ENCODE data around the gene CCP110. TPM values are rescaled to one million over a fixed set of nuclear protein-coding genes. Genes with fewer than 3 reads are reported as not detected.

The CCP110 gene
- total and polyA plus RNA-seq, 2 of the 13 experiments (the other 11 are each of a cell fraction or from before 2014, with no cell fraction given), result 10.0 to 11.1 TPM

DNA sequence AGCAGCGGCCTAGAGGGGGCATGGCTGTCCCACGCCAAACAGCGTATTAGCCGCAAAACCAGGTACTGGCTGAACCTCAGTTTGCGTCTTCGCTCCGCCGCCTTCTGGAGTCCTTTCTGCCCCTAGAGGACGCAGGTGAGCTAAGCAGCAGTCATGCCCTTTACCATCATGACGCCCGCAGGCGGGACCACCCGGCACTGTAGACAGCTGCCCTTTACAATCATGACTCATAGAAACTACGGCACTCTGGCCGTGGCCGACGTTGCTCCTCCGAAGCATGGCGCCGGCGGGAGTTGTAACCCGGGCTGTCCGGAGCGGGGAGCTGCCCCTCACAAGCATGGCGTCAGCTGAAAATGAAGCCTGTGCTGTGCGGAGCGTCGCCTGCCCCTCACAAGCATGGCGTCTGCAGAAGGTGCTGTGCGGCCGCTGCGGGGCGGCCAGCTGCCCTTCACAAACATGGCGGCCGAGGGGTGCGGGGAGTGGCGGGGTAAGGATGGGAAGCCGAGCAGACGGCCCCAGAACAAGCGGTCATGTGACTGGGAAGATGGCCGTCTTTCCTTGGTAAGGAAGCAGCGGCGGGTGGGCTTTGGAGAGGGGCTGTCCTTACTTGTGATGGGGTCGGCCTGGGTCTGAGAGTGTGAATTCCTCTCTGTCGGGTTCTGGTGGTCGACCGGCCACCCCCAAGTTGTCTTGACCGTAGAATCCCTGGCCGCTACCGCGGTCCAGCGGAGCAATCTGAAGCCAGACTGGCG is 31.6 kb downstream of the CCP110 start, which contains the start of gene VPS35L (continued):
- TF ChIP-seq U2AF1 (optimal IDR thresholded peaks at IDR 0.05; ENCODE audit: low read depth, low read length), result peak; percentile 97
- TF ChIP-seq ZNF598 (CRISPR knock-in tag; IDR thresholded peaks at IDR 0.05; ENCODE audit: borderline replicate concordance), result peak; percentile 88; the same call in 1 of the 2 replicates
- TF ChIP-seq SCMH1 (CRISPR knock-in tag; IDR thresholded peaks at IDR 0.05; ENCODE audit: borderline replicate concordance), result no peak
- TF ChIP-seq NFKB2 (CRISPR knock-in tag; IDR thresholded peaks at IDR 0.05; ENCODE audit: borderline replicate concordance), result peak; percentile 90; the same call in 1 of the 2 replicates
- no peak for TF ChIP-seq JDP2 (CRISPR knock-in tag; IDR thresholded peaks at IDR 0.05; ENCODE audit: borderline replicate concordance)
- peak; percentile 49; the same call in 1 of the 2 replicates for TF ChIP-seq ZNF713 (CRISPR knock-in tag; IDR thresholded peaks at IDR 0.05)
- TF ChIP-seq TMF1 (CRISPR knock-in tag; IDR thresholded peaks at IDR 0.05; ENCODE audit: low read depth), result peak; percentile 41; the same call in 1 of the 2 replicates
- no peak for TF ChIP-seq ZNF329 (CRISPR knock-in tag; IDR thresholded peaks at IDR 0.05; ENCODE audit: low read depth)
- TF ChIP-seq, protein P1, sequence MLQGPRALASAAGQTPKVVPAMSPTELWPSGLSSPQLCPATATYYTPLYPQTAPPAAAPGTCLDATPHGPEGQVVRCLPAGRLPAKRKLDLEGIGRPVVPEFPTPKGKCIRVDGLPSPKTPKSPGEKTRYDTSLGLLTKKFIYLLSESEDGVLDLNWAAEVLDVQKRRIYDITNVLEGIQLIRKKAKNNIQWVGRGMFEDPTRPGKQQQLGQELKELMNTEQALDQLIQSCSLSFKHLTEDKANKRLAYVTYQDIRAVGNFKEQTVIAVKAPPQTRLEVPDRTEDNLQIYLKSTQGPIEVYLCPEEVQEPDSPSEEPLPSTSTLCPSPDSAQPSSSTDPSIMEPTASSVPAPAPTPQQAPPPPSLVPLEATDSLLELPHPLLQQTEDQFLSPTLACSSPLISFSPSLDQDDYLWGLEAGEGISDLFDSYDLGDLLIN (CRISPR knock-in tag; IDR thresholded peaks at IDR 0.05; ENCODE audit: borderline replicate concordance), result no peak
- no peak for TF ChIP-seq PHB2 (IDR thresholded peaks at IDR 0.05; ENCODE audit: partially characterized antibody)
- peak; percentile 94 for TF ChIP-seq BORCS8-MEF2B (CRISPR knock-in tag; IDR thresholded peaks at IDR 0.05)
- peak; percentile 76 for TF ChIP-seq ZNF343 (CRISPR knock-in tag; IDR thresholded peaks at IDR 0.05)
- TF ChIP-seq FOXK2 (IDR thresholded peaks at IDR 0.05), result no peak
- TF ChIP-seq, protein P2, sequence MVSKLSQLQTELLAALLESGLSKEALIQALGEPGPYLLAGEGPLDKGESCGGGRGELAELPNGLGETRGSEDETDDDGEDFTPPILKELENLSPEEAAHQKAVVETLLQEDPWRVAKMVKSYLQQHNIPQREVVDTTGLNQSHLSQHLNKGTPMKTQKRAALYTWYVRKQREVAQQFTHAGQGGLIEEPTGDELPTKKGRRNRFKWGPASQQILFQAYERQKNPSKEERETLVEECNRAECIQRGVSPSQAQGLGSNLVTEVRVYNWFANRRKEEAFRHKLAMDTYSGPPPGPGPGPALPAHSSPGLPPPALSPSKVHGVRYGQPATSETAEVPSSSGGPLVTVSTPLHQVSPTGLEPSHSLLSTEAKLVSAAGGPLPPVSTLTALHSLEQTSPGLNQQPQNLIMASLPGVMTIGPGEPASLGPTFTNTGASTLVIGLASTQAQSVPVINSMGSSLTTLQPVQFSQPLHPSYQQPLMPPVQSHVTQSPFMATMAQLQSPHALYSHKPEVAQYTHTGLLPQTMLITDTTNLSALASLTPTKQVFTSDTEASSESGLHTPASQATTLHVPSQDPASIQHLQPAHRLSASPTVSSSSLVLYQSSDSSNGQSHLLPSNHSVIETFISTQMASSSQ (IDR thresholded peaks at IDR 0.05; ENCODE audit: low read depth), result no peak
- TF ChIP-seq, protein P2 (CRISPR knock-in tag; IDR thresholded peaks at IDR 0.05; ENCODE audit: borderline replicate concordance), result peak; percentile 45; the same call in 1 of the 2 replicates
- TF ChIP-seq, protein P3, sequence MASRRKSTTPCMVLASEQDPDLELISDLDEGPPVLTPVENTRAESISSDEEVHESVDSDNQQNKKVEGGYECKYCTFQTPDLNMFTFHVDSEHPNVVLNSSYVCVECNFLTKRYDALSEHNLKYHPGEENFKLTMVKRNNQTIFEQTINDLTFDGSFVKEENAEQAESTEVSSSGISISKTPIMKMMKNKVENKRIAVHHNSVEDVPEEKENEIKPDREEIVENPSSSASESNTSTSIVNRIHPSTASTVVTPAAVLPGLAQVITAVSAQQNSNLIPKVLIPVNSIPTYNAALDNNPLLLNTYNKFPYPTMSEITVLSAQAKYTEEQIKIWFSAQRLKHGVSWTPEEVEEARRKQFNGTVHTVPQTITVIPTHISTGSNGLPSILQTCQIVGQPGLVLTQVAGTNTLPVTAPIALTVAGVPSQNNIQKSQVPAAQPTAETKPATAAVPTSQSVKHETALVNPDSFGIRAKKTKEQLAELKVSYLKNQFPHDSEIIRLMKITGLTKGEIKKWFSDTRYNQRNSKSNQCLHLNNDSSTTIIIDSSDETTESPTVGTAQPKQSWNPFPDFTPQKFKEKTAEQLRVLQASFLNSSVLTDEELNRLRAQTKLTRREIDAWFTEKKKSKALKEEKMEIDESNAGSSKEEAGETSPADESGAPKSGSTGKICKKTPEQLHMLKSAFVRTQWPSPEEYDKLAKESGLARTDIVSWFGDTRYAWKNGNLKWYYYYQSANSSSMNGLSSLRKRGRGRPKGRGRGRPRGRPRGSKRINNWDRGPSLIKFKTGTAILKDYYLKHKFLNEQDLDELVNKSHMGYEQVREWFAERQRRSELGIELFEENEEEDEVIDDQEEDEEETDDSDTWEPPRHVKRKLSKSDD (CRISPR knock-in tag; IDR thresholded peaks at IDR 0.05; ENCODE audit: low read depth), result peak; percentile 99
- no peak for TF ChIP-seq ZNF441 (CRISPR knock-in tag; IDR thresholded peaks at IDR 0.05; ENCODE audit: borderline replicate concordance)
- peak; percentile 28; the same call in 1 of the 2 replicates for TF ChIP-seq ZNF770 (CRISPR knock-in tag; IDR thresholded peaks at IDR 0.05)
- TF ChIP-seq RAD51 (IDR thresholded peaks at IDR 0.05; ENCODE audit: borderline replicate concordance), result peak; percentile 35; the same call in 1 of the 2 replicates
